SK-N-SH (cell line): Measurements from ENCODE around the gene GAGE10.

Experiments used
- CHD2 ChIP-seq: fragments of 150-350 bp; IDR thresholded peaks from 2 replicates; pipeline ENCODE4 v1.6.1; 2018; ENCODE audit warnings: low read length; ENCODE audit not compliant: partially characterized antibody
- GATA2 ChIP-seq: sonication (generic); formaldehyde crosslinking; IDR thresholded peaks from 2 replicates; pipeline ENCODE4 v1.5.0; 2020; ENCODE audit warnings: mild to moderate bottlenecking, missing genetic modification reagents
- JUND ChIP-seq: IDR thresholded peaks from 2 replicates; pipeline ENCODE4 v1.4.0; 2012
- MXI1 ChIP-seq: IDR thresholded peaks from 2 replicates; pipeline ENCODE4 v1.6.1; 2012; ENCODE audit warnings: mild to moderate bottlenecking, low read depth, low read length, improper control_type of control experiment
- NRF1 ChIP-seq: IDR thresholded peaks from 2 replicates; pipeline ENCODE4 v1.6.1; 2012; ENCODE audit warnings: low read depth, mild to moderate bottlenecking, low read length
- POLR2AphosphoS5 ChIP-seq: IDR thresholded peaks from 2 replicates; pipeline ENCODE4 v1.6.1; 2012; ENCODE audit warnings: low read depth, low read length
- RXRA ChIP-seq: IDR thresholded peaks from 2 replicates; pipeline ENCODE4 v1.4.0; 2012; ENCODE audit warnings: low read depth, mild to moderate bottlenecking, borderline replicate concordance
- YY1 ChIP-seq: IDR thresholded peaks from 2 replicates; pipeline ENCODE4 v1.4.0; 2012; ENCODE audit warnings: low read depth, mild to moderate bottlenecking
- TF ChIP-seq, protein P1 (sequence below): IDR thresholded peaks from 2 replicates; pipeline ENCODE4 v1.6.1; 2012; ENCODE audit warnings: mild to moderate bottlenecking, low read depth, low read length, moderate library complexity
- TF ChIP-seq, protein P2 (sequence below): fragments of 200-600 bp; sonication (generic); IDR thresholded peaks from 2 replicates; pipeline ENCODE4 v1.6.1; 2017; ENCODE audit warnings: antibody characterized with exemption, mild to moderate bottlenecking, moderate library complexity
- TF ChIP-seq, protein P3 (sequence below): IDR thresholded peaks from 2 replicates; pipeline ENCODE4 v1.4.0; 2012; ENCODE audit warnings: low read depth, borderline replicate concordance
- TF ChIP-seq, protein P4 (sequence below): IDR thresholded peaks from 2 replicates; pipeline ENCODE4 v1.4.0; 2012; ENCODE audit warnings: low read depth

DNA sequence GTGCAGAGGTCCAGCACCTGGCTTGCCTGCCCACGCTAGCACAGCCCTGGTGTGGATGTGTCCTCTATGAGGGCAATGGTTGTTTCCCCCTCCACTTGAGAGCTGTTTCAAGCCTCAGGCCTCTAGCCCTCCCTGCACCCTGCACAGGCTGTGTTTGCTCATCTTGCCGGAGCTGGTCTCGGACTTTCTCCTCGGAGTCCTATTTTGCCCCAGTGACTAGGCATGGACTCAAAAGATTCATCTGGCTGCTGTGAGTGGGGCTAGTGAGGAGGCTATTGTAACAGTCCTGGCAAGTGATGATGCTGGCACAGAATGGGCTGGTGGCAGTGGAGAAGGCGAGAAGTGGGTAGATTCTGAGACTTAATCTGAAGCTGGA, 44.7 kb upstream of the GAGE10 start:
- TF ChIP-seq, protein P1, sequence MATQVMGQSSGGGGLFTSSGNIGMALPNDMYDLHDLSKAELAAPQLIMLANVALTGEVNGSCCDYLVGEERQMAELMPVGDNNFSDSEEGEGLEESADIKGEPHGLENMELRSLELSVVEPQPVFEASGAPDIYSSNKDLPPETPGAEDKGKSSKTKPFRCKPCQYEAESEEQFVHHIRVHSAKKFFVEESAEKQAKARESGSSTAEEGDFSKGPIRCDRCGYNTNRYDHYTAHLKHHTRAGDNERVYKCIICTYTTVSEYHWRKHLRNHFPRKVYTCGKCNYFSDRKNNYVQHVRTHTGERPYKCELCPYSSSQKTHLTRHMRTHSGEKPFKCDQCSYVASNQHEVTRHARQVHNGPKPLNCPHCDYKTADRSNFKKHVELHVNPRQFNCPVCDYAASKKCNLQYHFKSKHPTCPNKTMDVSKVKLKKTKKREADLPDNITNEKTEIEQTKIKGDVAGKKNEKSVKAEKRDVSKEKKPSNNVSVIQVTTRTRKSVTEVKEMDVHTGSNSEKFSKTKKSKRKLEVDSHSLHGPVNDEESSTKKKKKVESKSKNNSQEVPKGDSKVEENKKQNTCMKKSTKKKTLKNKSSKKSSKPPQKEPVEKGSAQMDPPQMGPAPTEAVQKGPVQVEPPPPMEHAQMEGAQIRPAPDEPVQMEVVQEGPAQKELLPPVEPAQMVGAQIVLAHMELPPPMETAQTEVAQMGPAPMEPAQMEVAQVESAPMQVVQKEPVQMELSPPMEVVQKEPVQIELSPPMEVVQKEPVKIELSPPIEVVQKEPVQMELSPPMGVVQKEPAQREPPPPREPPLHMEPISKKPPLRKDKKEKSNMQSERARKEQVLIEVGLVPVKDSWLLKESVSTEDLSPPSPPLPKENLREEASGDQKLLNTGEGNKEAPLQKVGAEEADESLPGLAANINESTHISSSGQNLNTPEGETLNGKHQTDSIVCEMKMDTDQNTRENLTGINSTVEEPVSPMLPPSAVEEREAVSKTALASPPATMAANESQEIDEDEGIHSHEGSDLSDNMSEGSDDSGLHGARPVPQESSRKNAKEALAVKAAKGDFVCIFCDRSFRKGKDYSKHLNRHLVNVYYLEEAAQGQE = no peak
- TF ChIP-seq, protein P2, sequence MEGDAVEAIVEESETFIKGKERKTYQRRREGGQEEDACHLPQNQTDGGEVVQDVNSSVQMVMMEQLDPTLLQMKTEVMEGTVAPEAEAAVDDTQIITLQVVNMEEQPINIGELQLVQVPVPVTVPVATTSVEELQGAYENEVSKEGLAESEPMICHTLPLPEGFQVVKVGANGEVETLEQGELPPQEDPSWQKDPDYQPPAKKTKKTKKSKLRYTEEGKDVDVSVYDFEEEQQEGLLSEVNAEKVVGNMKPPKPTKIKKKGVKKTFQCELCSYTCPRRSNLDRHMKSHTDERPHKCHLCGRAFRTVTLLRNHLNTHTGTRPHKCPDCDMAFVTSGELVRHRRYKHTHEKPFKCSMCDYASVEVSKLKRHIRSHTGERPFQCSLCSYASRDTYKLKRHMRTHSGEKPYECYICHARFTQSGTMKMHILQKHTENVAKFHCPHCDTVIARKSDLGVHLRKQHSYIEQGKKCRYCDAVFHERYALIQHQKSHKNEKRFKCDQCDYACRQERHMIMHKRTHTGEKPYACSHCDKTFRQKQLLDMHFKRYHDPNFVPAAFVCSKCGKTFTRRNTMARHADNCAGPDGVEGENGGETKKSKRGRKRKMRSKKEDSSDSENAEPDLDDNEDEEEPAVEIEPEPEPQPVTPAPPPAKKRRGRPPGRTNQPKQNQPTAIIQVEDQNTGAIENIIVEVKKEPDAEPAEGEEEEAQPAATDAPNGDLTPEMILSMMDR = no peak
- no peak for TF ChIP-seq RXRA
- TF ChIP-seq CHD2 = no peak
- TF ChIP-seq, protein P3, sequence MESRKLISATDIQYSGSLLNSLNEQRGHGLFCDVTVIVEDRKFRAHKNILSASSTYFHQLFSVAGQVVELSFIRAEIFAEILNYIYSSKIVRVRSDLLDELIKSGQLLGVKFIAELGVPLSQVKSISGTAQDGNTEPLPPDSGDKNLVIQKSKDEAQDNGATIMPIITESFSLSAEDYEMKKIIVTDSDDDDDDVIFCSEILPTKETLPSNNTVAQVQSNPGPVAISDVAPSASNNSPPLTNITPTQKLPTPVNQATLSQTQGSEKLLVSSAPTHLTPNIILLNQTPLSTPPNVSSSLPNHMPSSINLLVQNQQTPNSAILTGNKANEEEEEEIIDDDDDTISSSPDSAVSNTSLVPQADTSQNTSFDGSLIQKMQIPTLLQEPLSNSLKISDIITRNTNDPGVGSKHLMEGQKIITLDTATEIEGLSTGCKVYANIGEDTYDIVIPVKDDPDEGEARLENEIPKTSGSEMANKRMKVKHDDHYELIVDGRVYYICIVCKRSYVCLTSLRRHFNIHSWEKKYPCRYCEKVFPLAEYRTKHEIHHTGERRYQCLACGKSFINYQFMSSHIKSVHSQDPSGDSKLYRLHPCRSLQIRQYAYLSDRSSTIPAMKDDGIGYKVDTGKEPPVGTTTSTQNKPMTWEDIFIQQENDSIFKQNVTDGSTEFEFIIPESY = no peak
- TF ChIP-seq YY1 = no peak
- no peak for TF ChIP-seq JUND
- no peak for TF ChIP-seq POLR2AphosphoS5
- no peak for TF ChIP-seq GATA2 (CRISPR knock-in tag)
- TF ChIP-seq NRF1 = no peak
- TF ChIP-seq MXI1 = no peak
- TF ChIP-seq, protein P4, sequence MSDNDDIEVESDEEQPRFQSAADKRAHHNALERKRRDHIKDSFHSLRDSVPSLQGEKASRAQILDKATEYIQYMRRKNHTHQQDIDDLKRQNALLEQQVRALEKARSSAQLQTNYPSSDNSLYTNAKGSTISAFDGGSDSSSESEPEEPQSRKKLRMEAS = no peak
